GM13976 (cell line): ENCODE measurements around the gene THYN1.
"Not testable (repeated sequence)": the region's sequence is repeated elsewhere in the genome, so short reads cannot be mapped to it uniquely, and the experiment has no call there.

Experiments
- DNase-seq: peaks from one replicate; pipeline ENCODE4 v3.0.0; 2012; ENCODE audit warnings: low spot score
- in situ Hi-C: fragments of 300-500 bp; cut with MboI; formaldehyde crosslinking; loops from one replicate; pipeline ENCODE4 v1.12.0; 2022; ENCODE audit warnings: low sequenced_read_pairs, mixed read lengths, inconsistent platforms; ENCODE audit not compliant: unreplicated experiment
- TF ChIP-seq, protein P1 (sequence below): IDR thresholded peaks from 2 replicates; pipeline ENCODE4 v1.5.1; 2012; ENCODE audit warnings: borderline replicate concordance, mild to moderate bottlenecking; ENCODE audit not compliant: insufficient read depth; ENCODE audit errors: extremely low read depth, missing control alignments, control extremely low read depth

The THYN1 gene

DNA sequence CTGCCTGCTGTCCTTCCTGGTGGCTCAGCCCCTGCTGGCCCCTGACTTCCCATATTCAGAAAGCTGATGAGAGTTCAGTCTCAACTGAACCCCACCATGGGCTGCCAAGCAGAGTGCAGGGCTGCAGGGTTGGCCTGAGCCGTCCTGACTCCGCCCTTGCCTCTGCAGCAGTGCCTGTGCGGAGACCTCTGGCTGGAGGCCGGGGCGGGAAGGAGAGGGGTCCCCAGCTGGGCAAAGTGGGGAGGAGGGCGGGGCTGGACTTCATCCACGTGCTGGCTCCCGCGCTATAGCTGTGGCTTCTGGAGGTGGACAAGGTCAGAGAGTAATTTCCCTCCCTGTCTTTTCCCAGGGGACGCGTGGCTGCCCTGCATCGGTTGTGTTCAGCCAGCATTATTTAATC is 36.6 kb upstream of the THYN1 start:
- in situ Hi-C loops = no loop called here
- TF ChIP-seq, protein P1, sequence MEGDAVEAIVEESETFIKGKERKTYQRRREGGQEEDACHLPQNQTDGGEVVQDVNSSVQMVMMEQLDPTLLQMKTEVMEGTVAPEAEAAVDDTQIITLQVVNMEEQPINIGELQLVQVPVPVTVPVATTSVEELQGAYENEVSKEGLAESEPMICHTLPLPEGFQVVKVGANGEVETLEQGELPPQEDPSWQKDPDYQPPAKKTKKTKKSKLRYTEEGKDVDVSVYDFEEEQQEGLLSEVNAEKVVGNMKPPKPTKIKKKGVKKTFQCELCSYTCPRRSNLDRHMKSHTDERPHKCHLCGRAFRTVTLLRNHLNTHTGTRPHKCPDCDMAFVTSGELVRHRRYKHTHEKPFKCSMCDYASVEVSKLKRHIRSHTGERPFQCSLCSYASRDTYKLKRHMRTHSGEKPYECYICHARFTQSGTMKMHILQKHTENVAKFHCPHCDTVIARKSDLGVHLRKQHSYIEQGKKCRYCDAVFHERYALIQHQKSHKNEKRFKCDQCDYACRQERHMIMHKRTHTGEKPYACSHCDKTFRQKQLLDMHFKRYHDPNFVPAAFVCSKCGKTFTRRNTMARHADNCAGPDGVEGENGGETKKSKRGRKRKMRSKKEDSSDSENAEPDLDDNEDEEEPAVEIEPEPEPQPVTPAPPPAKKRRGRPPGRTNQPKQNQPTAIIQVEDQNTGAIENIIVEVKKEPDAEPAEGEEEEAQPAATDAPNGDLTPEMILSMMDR = no peak
- DNase-seq = no peak

GRCh38 chr11:134289167-134289566 is 36.0 kb upstream of the THYN1 start:
- TF ChIP-seq, protein P1 = no peak
- in situ Hi-C loops = no loop called here
- DNase-seq = no peak

DNA sequence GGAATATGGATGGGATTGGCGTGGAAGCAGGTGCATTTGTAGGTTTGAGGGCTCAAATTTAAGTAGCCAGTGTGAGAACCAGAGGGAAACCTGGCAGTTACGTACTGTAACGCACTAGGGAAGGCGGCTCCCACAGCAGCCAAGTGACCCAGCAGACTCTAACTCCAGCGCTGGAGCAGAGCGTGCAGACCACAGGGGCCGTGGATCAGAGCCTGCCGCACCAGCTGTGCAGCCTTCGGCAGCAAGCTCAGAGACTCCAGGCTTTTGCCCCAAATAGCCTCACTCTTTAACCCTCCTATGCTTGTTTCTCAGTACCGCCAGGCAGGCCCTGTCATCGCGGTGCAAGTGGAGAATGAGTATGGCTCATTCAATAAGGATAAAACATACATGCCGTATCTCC is 35.3 kb upstream of the THYN1 start:
- TF ChIP-seq, protein P1 = no peak
- in situ Hi-C loops = no loop called here
- no peak for DNase-seq

GRCh38 chr11:134287561-134287960 is 34.4 kb upstream of the THYN1 start:
- TF ChIP-seq, protein P1 = no peak
- no peak for DNase-seq

DNA sequence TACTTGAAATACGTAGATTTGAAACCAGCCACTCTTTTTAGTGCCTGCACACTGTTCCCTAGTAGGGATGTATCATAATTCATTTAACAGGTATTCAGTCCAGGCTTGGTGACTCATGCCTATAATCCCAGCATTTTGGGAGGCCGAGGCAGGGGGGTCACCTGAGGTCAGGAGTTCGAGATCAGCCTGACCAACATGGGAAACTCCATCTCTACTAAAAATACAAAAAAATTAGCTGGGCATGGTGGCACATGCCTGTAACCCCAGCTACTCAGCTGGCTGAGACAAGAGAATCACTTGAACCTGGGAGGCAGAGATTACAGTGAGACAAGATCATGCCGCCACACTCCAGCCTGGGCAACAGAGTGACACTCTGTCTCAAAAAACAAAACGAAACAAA is 31.2 kb upstream of the THYN1 start:
- DNase-seq, in situ Hi-C loops: not testable (repeated sequence)

More at GRCh38 chr11:134287561-134287960, 34.4 kb upstream of the THYN1 start:
- in situ Hi-C loops = no loop called here

DNA sequence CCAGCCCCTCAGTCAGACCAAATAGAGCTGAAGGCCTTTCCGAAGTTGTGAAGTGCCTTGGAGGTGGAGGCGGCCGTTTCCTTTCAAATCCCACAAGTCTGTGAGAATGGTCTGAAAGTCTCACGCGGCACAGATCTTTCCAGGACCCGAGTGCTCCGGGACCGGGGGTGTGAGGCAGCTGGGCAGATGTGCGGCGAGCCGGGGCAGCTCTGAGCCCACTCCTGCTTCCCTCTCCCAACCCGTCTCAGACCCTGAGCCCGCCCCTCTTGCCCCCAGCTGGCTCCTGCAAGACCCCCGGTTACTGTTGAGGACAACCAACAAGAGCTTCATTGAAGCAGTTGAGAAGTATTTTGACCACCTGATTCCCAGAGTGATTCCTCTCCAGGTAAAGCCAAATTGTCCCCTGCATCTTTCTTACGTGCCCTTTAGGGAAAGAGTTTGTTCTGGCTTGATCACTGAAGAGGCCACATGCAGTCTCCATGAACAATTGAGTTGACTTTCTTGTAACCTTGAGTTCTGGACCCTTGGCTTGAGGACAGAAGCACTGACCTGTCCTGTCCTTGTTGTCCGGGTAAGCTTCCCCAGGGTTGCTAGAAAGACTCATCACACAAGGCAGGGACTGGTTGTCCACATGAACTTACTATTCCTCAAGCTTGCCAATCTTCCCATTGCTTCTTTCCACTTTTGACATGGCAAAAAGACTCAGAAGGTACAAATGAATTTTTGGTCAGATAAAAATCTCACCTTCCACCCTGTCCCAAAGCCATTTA is 30.5 kb upstream of the THYN1 start:
- DNase-seq = no peak
- in situ Hi-C loops = no loop called here
- TF ChIP-seq, protein P1 = no peak

- in situ Hi-C loops = no loop called here
- no peak for DNase-seq
- TF ChIP-seq, protein P1 = no peak
Observed at GRCh38 chr11:134282121-134283045, 29.2 kb upstream of the THYN1 start.

DNA sequence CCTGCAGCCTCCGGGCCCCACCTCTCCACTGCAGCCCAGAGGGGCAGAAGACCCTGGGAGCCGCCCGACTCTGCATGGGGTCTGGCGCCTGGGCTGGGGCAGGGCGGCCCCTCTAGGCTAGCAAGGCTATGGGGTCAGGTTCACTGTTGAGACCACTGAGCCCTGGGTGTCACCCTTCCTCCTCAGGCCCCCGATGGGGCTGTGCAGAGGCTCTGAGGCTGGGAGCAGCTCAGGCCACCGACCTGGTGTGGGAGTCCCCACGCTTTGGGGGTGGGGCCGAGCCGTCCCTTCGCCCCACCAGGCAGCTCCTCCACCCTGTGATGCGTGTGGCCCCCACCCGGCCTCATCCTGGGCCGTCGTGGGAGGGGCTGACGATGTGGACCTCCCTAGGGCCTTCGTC is 28.5 kb upstream of the THYN1 start:
- not testable (repeated sequence) for DNase-seq

More for the DNA sequence above, 28.5 kb upstream of the THYN1 start:
- in situ Hi-C loops = not testable (repeated sequence)
